Measurements from ENCODE around the gene TIMP1. TPM values are rescaled to one million over a fixed set of nuclear protein-coding genes. Genes with fewer than 3 reads are reported as not detected.

The TIMP1 gene
- total RNA-seq, 1 donor from 2014 or later: 309 TPM

DNA sequence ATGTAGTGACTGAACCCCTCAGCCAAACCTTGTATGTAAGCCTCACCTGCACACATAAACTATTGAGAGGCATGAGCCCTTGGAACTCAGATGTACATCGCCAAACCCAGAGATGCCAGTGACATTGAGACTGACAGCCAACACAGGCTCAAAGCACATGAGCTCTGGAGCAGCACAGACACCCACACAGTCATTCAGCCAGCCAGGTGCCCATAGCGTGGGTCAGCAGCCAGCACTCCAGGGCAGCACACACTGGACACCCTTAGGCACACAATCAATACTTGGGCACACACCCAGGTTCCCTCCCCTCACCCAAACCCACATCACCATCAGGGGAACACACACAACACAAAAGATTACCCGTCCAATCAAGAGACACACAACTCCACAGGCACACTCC lies 4.3 kb upstream of the TIMP1 start:
- intact Hi-C loops (cut with DNase I): no loop called here
- no peaks in the 10 kb centered on the region for H3K27me3 ChIP-seq
- TF ChIP-seq CTCF (IDR thresholded peaks at IDR 0.05): no peak
- H3K27ac ChIP-seq: no peak overlapping the region
- no peaks in the 10 kb centered on the region for H3K9me3 ChIP-seq
- H3K36me3 ChIP-seq: no peaks in the 10 kb centered on the region
- peak in 1 of 2 donors; percentile 77 for DNase-seq (ENCODE audit: extremely low spot score in 2 of 2)
- H3K4me1 ChIP-seq: peaks cover 5% of the 10 kb centered on the region
- H3K4me3 ChIP-seq: no peak overlapping the region

GRCh38 chrX:47578692-47579091 lies 3.5 kb upstream of the TIMP1 start:
- Histone ChIP-seq H3K9me3 (no peaks in the 10 kb centered on the region), H3K27ac (no peak overlapping the region), H3K4me3 (no peak overlapping the region), H3K36me3 (no peaks in the 10 kb centered on the region), H3K4me1 (peaks cover 10% of the 10 kb centered on the region), H3K27me3 (no peaks in the 10 kb centered on the region)
- no peak for TF ChIP-seq POLR2AphosphoS5 (IDR thresholded peaks at IDR 0.05; ENCODE audit: insufficient read depth in 1 of 2, low read depth in 1 of 2)
- no peak for TF ChIP-seq POLR2A (IDR thresholded peaks at IDR 0.05)
- TF ChIP-seq CTCF (IDR thresholded peaks at IDR 0.05): no peak
- DNase-seq (ENCODE audit: extremely low spot score in 2 of 2): no peak
- intact Hi-C loops (cut with DNase I): no loop called here

- intact Hi-C loops (cut with DNase I): no loop called here
- Histone ChIP-seq H3K9me3 (no peaks in the 10 kb centered on the region), H3K36me3 (no peaks in the 10 kb centered on the region), H3K27me3 (no peaks in the 10 kb centered on the region), H3K4me1 (peaks cover 10% of the 10 kb centered on the region), H3K27ac (no peak overlapping the region), H3K4me3 (no peak overlapping the region)
- TF ChIP-seq POLR2AphosphoS5 (IDR thresholded peaks at IDR 0.05; ENCODE audit: insufficient read depth in 1 of 2, low read depth in 1 of 2) (no peak), CTCF (IDR thresholded peaks at IDR 0.05) (no peak), POLR2A (IDR thresholded peaks at IDR 0.05) (no peak)
- peak in 1 of 2 donors; percentile 8 for DNase-seq (ENCODE audit: extremely low spot score in 2 of 2)
Measured at GRCh38 chrX:47579537-47579936, 2.7 kb upstream of the TIMP1 start.

DNA sequence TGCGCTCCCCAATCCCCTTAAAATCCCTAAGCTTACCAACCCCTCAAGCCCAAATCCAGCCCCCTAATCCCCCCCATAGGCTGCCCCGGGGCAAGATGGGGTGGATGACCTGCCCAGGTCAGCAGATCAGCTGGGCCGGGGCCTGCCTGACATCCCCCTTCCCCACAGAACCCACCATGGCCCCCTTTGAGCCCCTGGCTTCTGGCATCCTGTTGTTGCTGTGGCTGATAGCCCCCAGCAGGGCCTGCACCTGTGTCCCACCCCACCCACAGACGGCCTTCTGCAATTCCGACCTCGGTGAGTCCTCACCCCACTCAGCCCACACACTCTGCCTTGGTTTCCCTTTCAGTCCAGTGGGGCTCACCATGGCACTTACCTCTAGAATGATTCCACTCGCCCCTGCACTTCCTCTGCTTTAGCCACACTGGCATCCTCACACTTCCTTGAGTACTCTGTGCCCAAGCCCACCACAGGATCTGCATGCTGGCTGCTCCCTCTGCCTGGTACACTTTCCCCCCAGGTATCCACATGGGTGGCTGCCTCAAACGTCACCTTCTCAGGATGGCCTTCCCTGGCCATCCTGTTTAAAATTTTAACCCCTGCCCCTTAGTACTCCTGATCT lies 1.1 kb downstream of the TIMP1 start:
- no peaks in the 10 kb centered on the region for H3K9me3 ChIP-seq
- intact Hi-C loops (cut with DNase I): no loop called here
- peaks cover 10% of the 10 kb centered on the region for H3K4me1 ChIP-seq
- peak overlapping the region; percentile 29 to 50 for H3K4me3 ChIP-seq
- TF ChIP-seq POLR2AphosphoS5 (IDR thresholded peaks at IDR 0.05; ENCODE audit: insufficient read depth in 1 of 2, low read depth in 1 of 2): no peak
- no peak for TF ChIP-seq POLR2A (IDR thresholded peaks at IDR 0.05)
- TF ChIP-seq CTCF (IDR thresholded peaks at IDR 0.05): no peak
- no peak for DNase-seq (ENCODE audit: extremely low spot score in 2 of 2)
- H3K27ac ChIP-seq: peak overlapping the region; percentile 86
- H3K27me3 ChIP-seq: no peaks in the 10 kb centered on the region
- no peaks in the 10 kb centered on the region for H3K36me3 ChIP-seq

- H3K36me3 ChIP-seq: no peaks in the 10 kb centered on the region
- no peak for DNase-seq (ENCODE audit: extremely low spot score in 2 of 2)
- H3K4me1 ChIP-seq: peaks cover 10% of the 10 kb centered on the region
- H3K27ac ChIP-seq: no peak overlapping the region
- no peaks in the 10 kb centered on the region for H3K9me3 ChIP-seq
- H3K27me3 ChIP-seq: no peaks in the 10 kb centered on the region
- intact Hi-C loops (cut with DNase I): no loop called here
- no peak overlapping the region for H3K4me3 ChIP-seq
- TF ChIP-seq CTCF (IDR thresholded peaks at IDR 0.05): no peak
- no peak for TF ChIP-seq POLR2A (IDR thresholded peaks at IDR 0.05)
- TF ChIP-seq POLR2AphosphoS5 (IDR thresholded peaks at IDR 0.05; ENCODE audit: insufficient read depth in 1 of 2, low read depth in 1 of 2): no peak
Measured at GRCh38 chrX:47584714-47585113, 2.5 kb downstream of the TIMP1 start.

All from vagina (tissue), 2 donors.